Measurements from ENCODE around the gene THSD7A. TPM values are rescaled to one million over a fixed set of nuclear protein-coding genes. Genes with fewer than 3 reads are reported as not detected.

The THSD7A gene
- total RNA-seq, 1 experiment from 2014 or later: 5.9 TPM

DNA sequence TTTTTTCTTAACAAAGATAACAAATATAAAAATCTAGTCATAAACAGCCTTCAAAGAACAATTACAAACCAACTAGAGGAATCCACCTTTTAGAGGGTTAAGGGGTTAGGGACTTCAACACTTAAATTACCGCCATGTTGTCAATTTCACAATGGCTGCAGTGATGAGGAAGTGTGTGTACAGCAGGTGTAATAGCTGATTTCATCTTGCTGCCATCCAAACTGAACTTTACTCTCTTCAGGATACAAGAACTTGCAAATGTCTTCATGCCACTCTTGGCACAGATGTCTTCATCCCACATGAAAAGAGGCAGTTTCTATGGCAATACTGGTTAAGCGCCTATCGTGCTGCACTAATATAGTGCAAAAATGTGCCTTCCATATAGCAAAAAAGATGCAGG is 457.4 kb downstream of the THSD7A start:
- TF ChIP-seq, protein P1, sequence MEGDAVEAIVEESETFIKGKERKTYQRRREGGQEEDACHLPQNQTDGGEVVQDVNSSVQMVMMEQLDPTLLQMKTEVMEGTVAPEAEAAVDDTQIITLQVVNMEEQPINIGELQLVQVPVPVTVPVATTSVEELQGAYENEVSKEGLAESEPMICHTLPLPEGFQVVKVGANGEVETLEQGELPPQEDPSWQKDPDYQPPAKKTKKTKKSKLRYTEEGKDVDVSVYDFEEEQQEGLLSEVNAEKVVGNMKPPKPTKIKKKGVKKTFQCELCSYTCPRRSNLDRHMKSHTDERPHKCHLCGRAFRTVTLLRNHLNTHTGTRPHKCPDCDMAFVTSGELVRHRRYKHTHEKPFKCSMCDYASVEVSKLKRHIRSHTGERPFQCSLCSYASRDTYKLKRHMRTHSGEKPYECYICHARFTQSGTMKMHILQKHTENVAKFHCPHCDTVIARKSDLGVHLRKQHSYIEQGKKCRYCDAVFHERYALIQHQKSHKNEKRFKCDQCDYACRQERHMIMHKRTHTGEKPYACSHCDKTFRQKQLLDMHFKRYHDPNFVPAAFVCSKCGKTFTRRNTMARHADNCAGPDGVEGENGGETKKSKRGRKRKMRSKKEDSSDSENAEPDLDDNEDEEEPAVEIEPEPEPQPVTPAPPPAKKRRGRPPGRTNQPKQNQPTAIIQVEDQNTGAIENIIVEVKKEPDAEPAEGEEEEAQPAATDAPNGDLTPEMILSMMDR (IDR thresholded peaks at IDR 0.05; ENCODE audit: unreplicated experiment): no peak
- intact Hi-C loops (cut with micrococcal nuclease; ENCODE audit: unreplicated experiment): loop anchor here (2.0 kb wide), 2 partner anchors 456 to 1122 kb away; no protein-coding TSS in a partner anchor
- no TSS peak for BruUV-seq (replicated peaks)
- no peak overlapping the region for H3K4me3 Mint-ChIP-seq (ENCODE audit: low read depth, unreplicated experiment)
- peaks cover 9% of the 10 kb centered on the region for H3K4me1 Mint-ChIP-seq (ENCODE audit: low read depth, unreplicated experiment)
- no peaks in the 10 kb centered on the region for H3K9me3 Mint-ChIP-seq (ENCODE audit: low read depth, unreplicated experiment)
- no peak for DNase-seq
- CTCF ChIA-PET: interaction anchor here (0.6 kb wide), 1 partner anchor 686 kb away, joined by 3 read pairs; no protein-coding TSS in a partner anchor
- no peaks in the 10 kb centered on the region for H3K36me3 Mint-ChIP-seq (ENCODE audit: insufficient read depth, unreplicated experiment)
- no peaks in the 10 kb centered on the region for H3K27me3 Mint-ChIP-seq (ENCODE audit: unreplicated experiment)
- no peak overlapping the region for H3K27ac Mint-ChIP-seq (ENCODE audit: unreplicated experiment)

DNA sequence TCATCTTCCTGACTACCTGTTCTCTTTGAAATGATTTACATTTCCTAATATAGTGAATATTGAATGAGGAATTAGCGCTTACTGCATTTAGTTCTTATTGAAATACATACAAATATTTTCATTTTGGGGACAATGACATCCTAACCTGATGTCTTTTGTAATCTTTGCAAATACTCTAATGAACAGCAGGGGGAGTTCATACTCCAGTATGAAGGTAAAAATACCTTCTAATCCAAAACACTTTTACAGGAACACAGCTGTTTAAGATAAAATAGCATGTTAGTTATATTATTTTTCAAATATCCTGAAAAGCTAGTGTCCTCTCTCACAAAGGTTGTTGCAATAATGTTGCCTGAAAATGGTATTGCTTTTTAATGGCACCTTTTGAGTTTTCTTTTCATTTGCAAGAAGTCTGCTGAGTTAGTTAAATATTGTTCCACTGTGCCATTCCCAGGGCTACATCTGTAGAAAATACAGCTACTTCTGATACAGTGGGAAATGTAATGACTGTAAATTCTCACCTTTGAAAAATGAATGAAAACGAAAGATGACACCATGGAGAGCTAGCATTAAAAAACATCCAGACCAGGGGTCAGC is 458.4 kb downstream of the THSD7A start:
- Mint-ChIP-seq H3K4me1 (ENCODE audit: low read depth, unreplicated experiment) (peaks cover 9% of the 10 kb centered on the region), H3K36me3 (ENCODE audit: insufficient read depth, unreplicated experiment) (no peaks in the 10 kb centered on the region), H3K27me3 (ENCODE audit: unreplicated experiment) (no peaks in the 10 kb centered on the region), H3K9me3 (ENCODE audit: low read depth, unreplicated experiment) (no peaks in the 10 kb centered on the region), H3K27ac (ENCODE audit: unreplicated experiment) (no peak overlapping the region), H3K4me3 (ENCODE audit: low read depth, unreplicated experiment) (no peak overlapping the region)
- CTCF ChIA-PET: no interaction called here
- no peak for DNase-seq
- intact Hi-C loops (cut with micrococcal nuclease; ENCODE audit: unreplicated experiment): loop anchor here (2.0 kb wide), 2 partner anchors 457 to 1123 kb away; no protein-coding TSS in a partner anchor
- BruUV-seq (replicated peaks): no TSS peak
- TF ChIP-seq, protein P1 (IDR thresholded peaks at IDR 0.05; ENCODE audit: unreplicated experiment): peak; percentile 65

DNA sequence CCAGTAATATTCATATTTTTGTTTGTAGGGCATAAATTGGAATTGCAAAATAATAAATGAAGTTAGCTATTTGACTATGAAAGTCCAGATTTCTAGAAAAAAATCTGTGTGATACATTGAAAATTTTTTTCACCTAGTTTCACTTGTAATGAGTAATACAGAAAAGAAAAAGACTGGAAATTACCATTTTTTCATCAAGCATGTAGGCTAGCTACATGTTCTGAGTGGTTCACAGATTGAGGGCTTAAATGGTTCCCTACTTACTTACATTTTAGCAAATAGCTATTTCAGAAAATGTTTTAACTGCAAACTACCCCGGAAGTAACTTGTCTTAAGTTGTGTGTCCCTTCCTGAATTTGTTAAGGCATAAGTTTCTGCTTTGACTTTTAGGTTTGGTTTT is 462.3 kb downstream of the THSD7A start:
- H3K4me3 Mint-ChIP-seq (ENCODE audit: low read depth, unreplicated experiment): no peak overlapping the region
- TF ChIP-seq, protein P1 (IDR thresholded peaks at IDR 0.05; ENCODE audit: unreplicated experiment): no peak
- no peak for DNase-seq
- no peaks in the 10 kb centered on the region for H3K9me3 Mint-ChIP-seq (ENCODE audit: low read depth, unreplicated experiment)
- no peaks in the 10 kb centered on the region for H3K36me3 Mint-ChIP-seq (ENCODE audit: insufficient read depth, unreplicated experiment)
- intact Hi-C loops (cut with micrococcal nuclease; ENCODE audit: unreplicated experiment): no loop called here
- no peak overlapping the region for H3K27ac Mint-ChIP-seq (ENCODE audit: unreplicated experiment)
- CTCF ChIA-PET: interaction anchor here (0.6 kb wide), 1 partner anchor 107 kb away, joined by 3 read pairs; no protein-coding TSS in a partner anchor
- no TSS peak for BruUV-seq (replicated peaks)
- H3K27me3 Mint-ChIP-seq (ENCODE audit: unreplicated experiment): no peaks in the 10 kb centered on the region
- H3K4me1 Mint-ChIP-seq (ENCODE audit: low read depth, unreplicated experiment): no peaks in the 10 kb centered on the region

DNA sequence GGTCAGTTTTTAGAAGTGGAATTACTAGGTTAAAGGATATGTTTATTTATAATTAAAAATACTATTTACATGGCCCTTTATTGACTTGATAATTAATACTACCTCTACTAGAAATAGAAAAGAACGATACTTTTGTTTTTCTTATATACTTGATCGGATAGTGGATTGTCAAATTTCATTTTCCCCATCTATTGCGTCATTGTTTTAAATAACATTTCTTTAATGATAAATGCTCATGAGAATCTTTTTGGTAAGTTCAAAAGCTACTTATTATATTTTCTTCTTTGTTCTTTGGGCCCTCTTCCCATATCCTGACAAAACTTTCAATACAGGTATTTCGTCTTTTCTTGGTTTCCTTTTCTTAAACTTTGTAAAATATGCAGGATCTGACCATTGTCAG is 465.9 kb downstream of the THSD7A start:
- intact Hi-C loops (cut with micrococcal nuclease; ENCODE audit: unreplicated experiment): no loop called here
- DNase-seq: no peak
- H3K27me3 Mint-ChIP-seq (ENCODE audit: unreplicated experiment): no peaks in the 10 kb centered on the region
- no peak overlapping the region for H3K27ac Mint-ChIP-seq (ENCODE audit: unreplicated experiment)
- H3K4me3 Mint-ChIP-seq (ENCODE audit: low read depth, unreplicated experiment): no peak overlapping the region
- H3K36me3 Mint-ChIP-seq (ENCODE audit: insufficient read depth, unreplicated experiment): no peaks in the 10 kb centered on the region
- CTCF ChIA-PET: no interaction called here
- TF ChIP-seq, protein P1 (IDR thresholded peaks at IDR 0.05; ENCODE audit: unreplicated experiment): no peak
- H3K4me1 Mint-ChIP-seq (ENCODE audit: low read depth, unreplicated experiment): no peaks in the 10 kb centered on the region
- BruUV-seq (replicated peaks): no TSS peak
- H3K9me3 Mint-ChIP-seq (ENCODE audit: low read depth, unreplicated experiment): no peaks in the 10 kb centered on the region

Data from Calu3 (cell line).